HG03457 (cell line): Measurements from ENCODE around the gene TRIM33.

Experiments used
- ATAC-seq: cut with Tn5 transposase; IDR thresholded peaks from one replicate; pipeline ENCODE4 v1.9.1; 2021; ENCODE audit warnings: moderate number of reproducible peaks; ENCODE audit not compliant: unreplicated experiment

TRIM33 gene

GRCh38 chr1:114359791-114360190 lies 151.2 kb downstream of the TRIM33 start:
- ATAC-seq, result no peak

DNA sequence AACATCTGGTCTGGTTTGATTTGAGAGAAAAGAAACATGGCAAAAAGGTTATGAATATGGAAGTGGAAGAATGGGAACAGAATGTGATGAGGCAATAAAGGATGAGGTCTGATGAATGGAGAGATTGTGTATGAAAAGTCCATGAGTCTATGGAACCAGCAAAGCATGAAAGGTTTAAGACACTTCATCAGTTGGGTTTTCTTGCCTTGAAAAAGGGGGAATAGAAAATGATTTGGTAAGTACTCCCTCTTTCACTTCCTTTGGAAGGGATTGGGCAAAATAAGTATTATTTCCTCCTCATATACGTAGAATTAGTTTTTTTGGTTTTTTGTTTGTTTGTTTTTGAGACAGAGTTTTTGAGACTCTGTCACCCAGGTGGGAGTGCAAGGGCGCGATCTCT lies 155.8 kb downstream of the TRIM33 start:
- ATAC-seq, result no peak

- ATAC-seq, result no peak
Observed at GRCh38 chr1:114353262-114353661, 157.7 kb downstream of the TRIM33 start.

- no peak for ATAC-seq
Observed at GRCh38 chr1:114352797-114353196, 158.2 kb downstream of the TRIM33 start.

DNA sequence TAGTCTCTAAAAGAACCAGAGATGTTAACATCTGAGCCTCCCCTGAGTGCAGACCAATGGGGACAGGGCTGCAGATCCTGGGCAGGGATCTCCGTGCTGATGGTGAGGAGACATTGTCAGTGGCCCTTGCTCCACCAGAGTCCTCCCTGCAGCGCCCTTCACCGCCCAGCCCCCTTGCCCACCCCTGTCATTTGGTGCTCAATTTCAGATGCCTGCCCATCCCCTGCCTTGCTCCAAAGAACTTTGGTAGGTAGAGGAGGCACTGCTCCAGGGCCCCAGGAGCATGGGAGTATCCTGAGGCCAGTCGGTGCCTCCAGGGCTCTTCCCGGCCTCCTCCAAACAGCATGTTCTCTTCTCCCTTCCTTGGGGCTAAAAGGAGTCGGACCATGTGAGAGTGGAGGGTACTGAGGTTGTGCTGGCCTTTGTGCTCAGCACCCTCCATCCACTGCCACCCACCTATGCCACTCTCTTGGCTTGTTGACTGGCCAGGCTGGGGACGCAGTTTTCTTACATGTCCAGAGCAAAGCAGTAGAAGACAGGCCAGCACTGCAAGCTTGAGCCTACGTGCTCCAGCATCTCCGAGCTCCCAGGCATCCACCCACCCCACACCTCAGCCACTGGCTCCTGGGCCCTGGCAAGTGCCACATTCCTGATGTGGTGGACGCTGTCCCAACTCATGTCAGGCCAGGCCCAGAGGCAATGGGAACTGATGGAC lies 160.1 kb downstream of the TRIM33 start:
- no peak for ATAC-seq

- ATAC-seq, result no peak
Observed at GRCh38 chr1:114349891-114350605, 161.0 kb downstream of the TRIM33 start.

DNA sequence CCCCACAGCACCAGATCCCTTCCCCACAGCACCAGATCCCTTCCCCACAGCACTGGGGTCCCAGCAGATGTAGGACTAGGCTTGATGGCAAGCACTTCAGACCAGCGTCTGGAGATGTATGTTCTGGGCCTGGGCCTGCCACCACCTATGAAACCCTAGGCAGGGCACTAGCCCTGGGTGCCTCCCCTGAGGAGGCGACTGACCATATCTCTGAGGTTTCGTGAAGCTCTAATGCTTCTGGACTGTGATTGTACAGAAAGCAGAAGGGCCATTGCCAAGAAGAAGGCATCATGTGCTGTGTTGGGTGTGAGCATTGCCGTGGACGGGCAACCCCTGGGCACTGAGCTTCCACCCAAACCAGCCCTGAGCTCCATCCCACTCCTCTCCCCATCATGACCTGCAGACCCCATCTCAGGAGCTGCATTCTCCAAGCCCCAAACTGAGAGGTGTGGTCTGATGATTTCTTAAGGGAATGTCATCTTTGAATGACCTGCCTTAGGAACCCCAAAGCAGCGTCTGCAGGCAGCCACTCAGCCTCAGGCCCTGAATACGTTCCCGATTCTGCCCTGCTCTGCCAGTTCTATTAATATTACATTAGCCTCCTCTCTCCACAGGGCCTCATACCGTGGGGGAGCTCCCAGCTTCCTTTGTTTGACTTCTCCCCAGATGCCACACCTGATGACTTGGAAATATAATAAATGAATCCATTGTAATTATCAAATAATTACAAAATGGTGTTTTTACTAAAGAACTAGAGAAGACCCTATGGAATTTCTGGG lies 163.4 kb downstream of the TRIM33 start:
- no peak for ATAC-seq

- peak; percentile 99 for ATAC-seq
Observed at GRCh38 chr1:114346480-114347029, 164.4 kb downstream of the TRIM33 start.

DNA sequence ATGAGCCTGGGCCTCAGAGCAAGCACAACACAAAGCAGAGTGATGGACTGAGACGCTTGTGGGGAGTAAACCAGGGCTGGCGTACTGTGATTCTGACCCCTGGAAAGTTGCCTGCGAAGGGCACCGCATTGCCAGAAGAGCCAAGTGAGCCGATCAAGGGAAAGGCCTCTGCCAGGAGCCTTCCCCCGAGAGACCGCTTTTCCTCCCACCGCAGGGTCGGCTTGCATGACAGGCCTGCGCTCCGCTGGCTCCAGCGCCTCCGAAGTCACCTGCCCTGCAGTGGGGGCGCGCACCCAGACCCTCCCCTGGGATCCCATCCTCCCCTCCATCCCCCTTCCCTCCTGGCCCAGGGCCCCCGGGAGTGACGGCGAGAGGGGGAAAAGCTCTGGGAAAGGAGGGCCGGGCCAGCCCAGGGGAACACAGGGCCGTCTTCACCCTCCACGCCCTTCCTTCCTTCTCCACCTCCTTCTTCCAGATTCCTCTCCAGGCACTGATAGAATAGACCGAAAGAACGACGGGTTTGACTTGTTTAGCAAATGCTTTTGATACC lies 165.0 kb downstream of the TRIM33 start:
- ATAC-seq, result peak; percentile 19

- no peak for ATAC-seq
Observed at GRCh38 chr1:114344656-114345055, 166.3 kb downstream of the TRIM33 start.
